OCI-LY7 (cell line): ENCODE data around the gene UBE2K. TPM values are rescaled to one million over a fixed set of nuclear protein-coding genes. Genes with fewer than 3 reads are reported as not detected.

Experiments
- BruUV-seq: library from RNA; stranded (reverse); fragments of 400-500 nt; replicated peaks from 2 replicates; lab custom pipeline; 2021; lab: Mats Ljungman, UMichigan
- CTCF ChIA-PET: fragments of 300-600 bp; sonication (Branson Sonifier 250); formaldehyde crosslinking; loops from one replicate; lab custom pipeline; 2022; ENCODE audit warnings: antibody characterized with exemption; ENCODE audit not compliant: unreplicated experiment; lab: Charles Lee
- POLR2A ChIA-PET: fragments of 300-600 bp; sonication (Branson Sonifier 250); formaldehyde crosslinking; loops from one replicate; lab custom pipeline; 2022; ENCODE audit warnings: antibody characterized with exemption; lab: Charles Lee
- DNase-seq: peaks from one replicate; pipeline ENCODE4 v3.0.0-alpha.2; 2015; ENCODE audit warnings: low spot score
- H2AFZ ChIP-seq: fragments of 200-600 bp; sonication (generic), shearing (Covaris generic); 2 replicates; pipeline ENCODE4 v1.6.1; 2014; ENCODE audit warnings: mild to moderate bottlenecking, antibody characterized with exemption, low read length, moderate library complexity
- H3K27ac ChIP-seq: fragments of 200-600 bp; sonication (generic); 2 replicates; pipeline ENCODE4 v1.5.1; 2014; ENCODE audit warnings: mixed run types, low read depth, mild to moderate bottlenecking, moderate library complexity, low read length, inconsistent platforms; ENCODE audit not compliant: poor library complexity, severe bottlenecking
- H3K36me3 ChIP-seq: fragments of 200-600 bp; sonication (generic); 2 replicates; pipeline ENCODE4 v1.6.1; 2014; ENCODE audit warnings: mild to moderate bottlenecking, antibody characterized with exemption, low read length, moderate library complexity, mixed read lengths; ENCODE audit not compliant: insufficient read depth
- H3K4me1 ChIP-seq: fragments of 200-600 bp; sonication (generic); 2 replicates; pipeline ENCODE4 v1.5.1; 2014; ENCODE audit warnings: mild to moderate bottlenecking, low read length; ENCODE audit not compliant: insufficient read depth, poor library complexity, severe bottlenecking
- H3K4me2 ChIP-seq: fragments of 200-600 bp; sonication (generic); 2 replicates; pipeline ENCODE4 v1.6.1; 2014; ENCODE audit warnings: mild to moderate bottlenecking, low read length
- H3K4me3 ChIP-seq: fragments of 200-600 bp; sonication (generic); 2 replicates; pipeline ENCODE4 v1.5.1; 2014; ENCODE audit warnings: mild to moderate bottlenecking, low read depth, low read length; ENCODE audit not compliant: poor library complexity, severe bottlenecking
- H3K79me2 ChIP-seq: fragments of 200-600 bp; sonication (generic); 2 replicates; pipeline ENCODE4 v1.6.1; 2016; ENCODE audit warnings: low read depth, mild to moderate bottlenecking, low read length, moderate library complexity, mixed read lengths; ENCODE audit not compliant: insufficient read depth
- H3K9me2 ChIP-seq: fragments of 200-600 bp; sonication (generic); 2 replicates; pipeline ENCODE4 v1.6.1; 2016; ENCODE audit warnings: mild to moderate bottlenecking, low read length, mixed read lengths; ENCODE audit not compliant: insufficient read depth
- H3K9me3 ChIP-seq: fragments of 200-600 bp; sonication (generic); 2 replicates; pipeline ENCODE4 v1.6.1; 2014; ENCODE audit warnings: mild to moderate bottlenecking, mixed run types, low read length, mixed read lengths
- H4K20me1 ChIP-seq: fragments of 200-600 bp; sonication (generic); 2 replicates; pipeline ENCODE4 v1.6.1; 2014; ENCODE audit warnings: mild to moderate bottlenecking, antibody characterized with exemption, low read length, moderate library complexity, mixed read lengths; ENCODE audit not compliant: insufficient read depth
- CTCF ChIP-seq: fragments of 200-600 bp; sonication (generic); conservative IDR thresholded peaks from 2 replicates; pipeline ENCODE4 v1.5.1; 2014; ENCODE audit warnings: mild to moderate bottlenecking, antibody characterized with exemption, low read length, moderate library complexity, mixed read lengths
- EZH2phosphoT487 ChIP-seq: fragments of 200-600 bp; sonication (generic); IDR thresholded peaks from 2 replicates; pipeline ENCODE4 v1.6.1; 2018; ENCODE audit warnings: low read depth, borderline replicate concordance, mild to moderate bottlenecking, mixed run types, antibody characterized with exemption, low read length, moderate library complexity, mixed read lengths
- intact Hi-C: fragments of 100-400 bp; cut with micrococcal nuclease; formaldehyde crosslinking; loops from one replicate; pipeline ENCODE4 v1.10.0; 2022; ENCODE audit not compliant: unreplicated experiment
- total RNA-seq, 2 experiments: library from RNA; depleted of rRNA in 1 of 2; stranded (reverse); fragments of >200 nt in 1 of 2; shearing (Covaris generic) in 1 of 2; gene quantifications; 2 replicates each; pipeline ENCODE4 v1.2.3, GENCODE V29; 2014 to 2022

The UBE2K gene
- total RNA-seq, 2 experiments from 2014 or later = 20.8 to 88.0 TPM

GRCh38 chr4:39689970-39690369 is 8.0 kb upstream of the UBE2K start:
- H2AFZ ChIP-seq = no peak overlapping the region
- H3K9me2 ChIP-seq = no peaks in the 10 kb centered on the region
- no peaks in the 10 kb centered on the region for H3K36me3 ChIP-seq
- no peak for DNase-seq
- POLR2A ChIA-PET = interaction anchor here (0.7 kb wide), 1 partner anchor 1086 kb away, joined by 3 read pairs; no protein-coding TSS in a partner anchor
- H3K4me2 ChIP-seq = no peak overlapping the region
- TF ChIP-seq CTCF (no peak), EZH2phosphoT487 (no peak)
- H3K9me3 ChIP-seq = no peaks in the 10 kb centered on the region
- H3K27ac ChIP-seq = no peak overlapping the region
- CTCF ChIA-PET = no interaction called here
- H3K79me2 ChIP-seq = no peaks in the 10 kb centered on the region
- H3K4me1 ChIP-seq = peaks cover 5% of the 10 kb centered on the region
- H4K20me1 ChIP-seq = no peaks in the 10 kb centered on the region
- no TSS peak for BruUV-seq
- intact Hi-C loops = no loop called here
- no peak overlapping the region for H3K4me3 ChIP-seq

- Histone ChIP-seq H3K4me3 (peak overlapping the region; percentile 98), H3K9me2 (no peaks in the 10 kb centered on the region), H4K20me1 (peaks cover 22% of the 10 kb centered on the region), H3K9me3 (no peaks in the 10 kb centered on the region), H2AFZ (peak overlapping the region; percentile 89), H3K4me2 (peak overlapping the region; percentile 82), H3K27ac (peak overlapping the region; percentile 74), H3K4me1 (peaks cover 29% of the 10 kb centered on the region), H3K36me3 (peaks cover 17% of the 10 kb centered on the region), H3K79me2 (peaks cover 56% of the 10 kb centered on the region)
- POLR2A ChIA-PET = interaction anchor here (0.6 to 2.1 kb wide), 10 partner anchors 8 to 357 kb away, joined by 3 to 8 read pairs (median 4); partner anchors contain the start of gene PDS5A
- intact Hi-C loops = loop anchor here (1.0 to 5.0 kb wide), 6 partner anchors 89 to 609 kb away; partner anchors contain the start of gene N4BP2
- no TSS peak for BruUV-seq
- TF ChIP-seq EZH2phosphoT487 = no peak
- no peak for TF ChIP-seq CTCF
- DNase-seq = no peak
- CTCF ChIA-PET = no interaction called here
These were observed 581 bp downstream of the UBE2K start for GRCh38 chr4:39698424-39699009.
